Colon (tissue), 2 donors: ENCODE data around the gene RAB11FIP3.
"Not testable (repeated sequence)": the region's sequence is repeated elsewhere in the genome, so short reads cannot be mapped to it uniquely, and the experiment has no call there.

ENCODE experiments used
- FAIRE-seq: peaks from 2 replicates; lab custom pipeline; 2012; peaks lifted over from hg19 to GRCh38; lab: Jason Lieb, UNC
- donor health status: control.
- donor health status: control.

The RAB11FIP3 gene, protein sequence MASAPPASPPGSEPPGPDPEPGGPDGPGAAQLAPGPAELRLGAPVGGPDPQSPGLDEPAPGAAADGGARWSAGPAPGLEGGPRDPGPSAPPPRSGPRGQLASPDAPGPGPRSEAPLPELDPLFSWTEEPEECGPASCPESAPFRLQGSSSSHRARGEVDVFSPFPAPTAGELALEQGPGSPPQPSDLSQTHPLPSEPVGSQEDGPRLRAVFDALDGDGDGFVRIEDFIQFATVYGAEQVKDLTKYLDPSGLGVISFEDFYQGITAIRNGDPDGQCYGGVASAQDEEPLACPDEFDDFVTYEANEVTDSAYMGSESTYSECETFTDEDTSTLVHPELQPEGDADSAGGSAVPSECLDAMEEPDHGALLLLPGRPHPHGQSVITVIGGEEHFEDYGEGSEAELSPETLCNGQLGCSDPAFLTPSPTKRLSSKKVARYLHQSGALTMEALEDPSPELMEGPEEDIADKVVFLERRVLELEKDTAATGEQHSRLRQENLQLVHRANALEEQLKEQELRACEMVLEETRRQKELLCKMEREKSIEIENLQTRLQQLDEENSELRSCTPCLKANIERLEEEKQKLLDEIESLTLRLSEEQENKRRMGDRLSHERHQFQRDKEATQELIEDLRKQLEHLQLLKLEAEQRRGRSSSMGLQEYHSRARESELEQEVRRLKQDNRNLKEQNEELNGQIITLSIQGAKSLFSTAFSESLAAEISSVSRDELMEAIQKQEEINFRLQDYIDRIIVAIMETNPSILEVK

DNA sequence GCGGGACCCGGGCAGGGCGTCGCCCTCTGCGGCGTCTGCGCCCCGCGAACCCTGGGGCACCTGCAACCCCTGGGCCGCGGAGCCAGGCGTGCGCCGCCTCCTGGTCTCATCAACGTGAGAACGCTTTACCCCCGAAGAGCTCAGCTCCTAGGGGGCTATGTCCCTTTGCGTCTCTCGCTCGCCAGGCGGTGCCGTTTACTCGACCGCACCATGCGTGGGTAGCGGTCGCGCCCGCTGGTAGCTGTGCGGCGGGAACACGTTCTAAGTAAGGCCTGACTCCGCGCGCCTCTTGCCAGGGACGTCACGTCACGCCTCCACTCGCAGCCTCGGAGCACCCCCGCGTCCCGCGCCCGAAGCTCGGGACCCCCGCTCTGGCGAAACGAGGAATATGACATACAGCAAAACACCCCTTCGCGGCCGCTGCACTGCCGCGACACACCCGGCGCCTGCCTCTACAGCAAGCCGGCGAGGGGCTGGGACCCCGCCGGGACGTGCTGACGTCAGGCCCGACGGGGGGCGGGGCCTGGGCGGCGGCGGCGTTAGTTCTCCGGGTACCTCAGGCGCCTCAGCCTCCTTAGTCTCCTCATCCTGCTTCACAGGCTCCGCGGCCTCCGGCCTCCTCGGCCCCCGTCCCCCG lies at the start of gene RAB11FIP3:
Gene RAB11FIP3, plus strand, starts transcription at position 568 of the 637 bp plus-strand sequence. CDS start 358 bp downstream, outside the sequence.
- no peak for FAIRE-seq

GRCh38 chr16:375927-376816 lies 49.3 kb upstream of the RAB11FIP3 start:
- no peak for FAIRE-seq

GRCh38 chr16:376817-377418 lies 48.5 kb upstream of the RAB11FIP3 start:
- no peak for FAIRE-seq

DNA sequence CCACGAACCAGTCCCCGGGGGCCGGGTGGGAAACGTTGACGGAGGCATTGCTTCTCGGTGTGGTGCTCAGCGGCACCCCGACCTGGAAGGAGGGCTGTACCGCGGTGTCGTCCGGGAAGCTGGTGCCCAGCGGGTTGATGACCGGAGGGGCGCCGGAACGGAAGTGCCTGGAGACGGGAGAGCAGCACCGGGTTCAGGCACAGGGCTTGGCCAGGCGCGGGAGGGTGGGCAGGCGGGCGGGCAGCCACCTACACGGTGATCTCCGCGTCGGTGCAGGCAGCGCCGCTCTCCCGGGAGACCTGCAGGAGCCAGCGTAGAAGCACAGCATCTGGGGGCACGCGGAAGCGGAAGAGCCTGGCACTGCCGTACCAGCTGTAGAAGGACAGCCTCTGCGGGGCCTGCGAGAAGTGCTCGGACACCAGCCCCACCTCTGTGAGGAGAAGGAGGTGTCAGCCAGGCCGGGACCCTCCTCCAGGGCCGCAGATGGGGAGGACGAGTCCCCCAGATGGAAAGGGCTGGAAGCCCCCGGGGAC lies 48.0 kb upstream of the RAB11FIP3 start:
- FAIRE-seq, result no peak

- not testable (repeated sequence) for FAIRE-seq
Measured at GRCh38 chr16:378113-378820, 47.2 kb upstream of the RAB11FIP3 start.

DNA sequence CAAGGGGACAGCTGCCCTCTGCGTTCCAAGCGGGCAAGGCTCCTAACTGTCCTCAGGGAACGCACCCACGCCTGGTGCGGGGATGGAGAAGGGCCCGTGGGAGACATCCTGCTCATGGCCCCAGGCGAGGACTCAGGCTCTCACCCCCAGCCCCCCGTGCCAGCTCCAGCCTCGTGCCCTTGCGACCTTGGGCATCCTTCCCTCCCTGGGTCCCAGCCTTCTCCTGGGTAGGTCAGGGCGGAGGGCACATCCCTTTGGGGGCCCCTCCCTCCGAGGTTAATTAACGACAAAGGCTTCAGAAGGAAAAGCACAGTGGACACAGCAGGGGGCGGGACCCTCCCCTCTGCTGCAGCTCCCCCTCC lies 46.6 kb upstream of the RAB11FIP3 start:
- FAIRE-seq, result no peak

DNA sequence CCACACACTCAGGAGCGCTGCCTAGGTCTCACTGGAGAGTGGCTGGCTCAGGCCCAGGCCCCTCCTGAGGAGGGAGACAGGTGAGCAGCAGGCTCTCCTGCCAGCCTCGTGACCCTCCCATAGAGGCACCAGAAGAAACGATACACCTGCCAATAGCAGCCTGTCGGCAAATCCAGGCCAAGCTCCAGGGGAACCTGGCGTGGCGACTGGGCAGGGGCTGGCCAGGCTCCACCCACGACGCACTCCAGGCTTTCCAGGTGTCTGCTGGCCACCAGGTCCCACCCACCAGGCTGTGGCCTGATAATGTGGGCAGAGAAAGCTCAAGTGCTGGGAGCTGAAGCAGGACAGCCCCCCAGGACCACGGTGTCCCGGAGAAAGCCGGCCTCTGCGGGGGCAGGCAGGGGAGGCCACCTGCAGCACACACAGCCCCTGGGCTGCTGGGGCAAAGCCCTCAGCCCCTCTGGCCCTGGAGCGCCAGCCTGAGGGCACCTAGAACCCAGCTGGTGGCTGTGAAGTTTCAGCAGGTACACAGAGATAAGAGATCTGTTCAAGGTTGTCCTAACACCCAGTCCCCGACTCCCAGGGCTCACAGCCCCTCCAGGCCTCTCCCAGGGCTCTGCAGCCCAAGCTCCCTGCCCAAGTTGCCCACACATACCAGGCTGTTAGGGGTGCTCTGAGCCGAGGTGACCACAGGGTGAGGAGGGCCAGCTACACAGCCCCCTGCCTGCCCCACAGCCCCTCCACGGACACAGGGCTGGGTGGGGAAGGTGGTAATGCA lies 46.1 kb upstream of the RAB11FIP3 start:
- no peak for FAIRE-seq

DNA sequence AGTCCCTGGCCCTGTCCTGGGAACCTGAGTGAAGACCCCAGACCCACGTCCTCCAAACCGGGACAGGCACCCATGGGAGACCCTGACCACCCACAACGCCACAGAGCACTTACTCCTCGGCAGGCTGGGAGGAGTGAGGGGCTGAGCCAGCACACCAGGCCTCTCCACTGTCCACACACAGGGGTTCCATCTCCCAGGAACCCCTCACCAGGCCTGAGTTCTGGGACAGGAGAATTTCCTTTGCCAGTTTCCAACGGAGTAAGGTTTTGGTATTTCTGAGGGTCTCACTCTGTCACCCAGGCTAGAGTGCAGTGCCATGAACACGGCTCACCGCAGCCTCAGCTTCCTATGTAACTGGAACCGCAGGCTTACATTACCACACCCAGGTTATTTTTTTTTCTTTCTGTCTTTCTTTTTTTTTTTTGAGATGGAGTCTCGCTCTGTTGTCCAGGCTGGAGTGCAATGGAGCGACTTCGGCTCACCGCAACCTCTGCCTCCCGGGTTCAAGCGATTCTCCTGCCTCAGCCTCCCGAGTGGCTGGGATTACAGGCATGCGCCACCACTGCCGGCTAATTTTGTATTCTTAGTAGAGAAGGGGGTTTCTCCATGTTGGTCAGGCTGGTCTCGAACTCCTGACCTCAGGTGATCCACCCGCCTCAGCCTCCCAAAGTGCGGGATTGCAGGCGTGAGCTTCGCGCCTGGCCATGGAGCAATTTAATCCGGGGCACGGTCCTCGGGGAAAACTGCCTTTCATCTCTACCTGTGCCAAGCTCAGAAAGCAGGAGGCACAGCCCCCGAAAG lies 45.3 kb upstream of the RAB11FIP3 start:
- no peak for FAIRE-seq

GRCh38 chr16:380762-381011 lies 44.8 kb upstream of the RAB11FIP3 start:
- FAIRE-seq, result no peak

GRCh38 chr16:381012-381788 lies 44.2 kb upstream of the RAB11FIP3 start:
- FAIRE-seq, result no peak

DNA sequence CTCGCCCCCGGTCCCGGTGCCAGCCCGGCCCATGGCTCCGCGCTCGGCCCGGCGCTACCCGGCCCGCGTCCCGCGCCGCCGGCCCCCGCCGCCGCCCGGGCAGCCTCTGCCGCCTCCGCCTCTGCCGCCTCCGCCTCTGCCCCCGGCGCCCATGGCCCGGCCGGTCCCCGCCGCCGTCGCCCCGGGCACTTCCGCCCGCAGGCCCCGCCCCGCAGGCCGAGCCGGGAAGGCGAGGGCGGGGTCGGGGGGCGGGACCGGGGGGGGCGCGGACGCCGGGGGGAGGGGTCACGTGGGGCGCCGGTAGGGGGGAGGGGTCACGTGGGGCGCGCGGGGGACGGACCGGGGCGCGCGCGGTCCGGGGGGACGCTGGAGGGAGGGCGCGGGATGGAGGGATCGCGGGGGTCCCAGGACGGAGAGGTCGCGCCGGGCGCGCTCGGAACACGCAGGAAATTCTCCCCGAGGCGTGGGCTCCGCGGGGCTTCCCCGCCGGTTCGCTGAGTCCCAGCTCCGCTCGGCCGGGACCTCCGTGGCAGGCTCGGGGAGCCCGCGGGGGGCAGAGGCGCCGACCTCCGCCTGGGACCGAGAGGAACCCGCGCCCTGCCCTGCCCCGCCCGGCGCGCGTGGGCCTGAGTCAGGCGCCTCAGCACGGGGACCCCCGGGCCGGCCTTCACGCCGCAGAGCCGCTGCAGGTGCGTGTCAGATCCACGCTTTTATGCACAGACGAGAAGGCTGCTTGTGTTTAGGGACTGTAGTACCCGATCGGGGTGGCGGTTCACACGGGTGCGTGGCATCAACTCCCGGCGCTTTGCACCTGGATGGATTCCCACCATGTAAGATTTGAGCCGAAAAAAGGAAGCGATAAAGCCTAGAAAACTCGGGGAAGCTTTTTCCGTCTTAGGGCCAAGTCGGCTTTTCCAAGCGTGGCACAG lies 43.4 kb upstream of the RAB11FIP3 start, which contains the start of gene PGAP6:
Gene PGAP6, minus strand, starts transcription at position 190 of the 929 bp plus-strand sequence. Its CDS starts 157 bp downstream, at position 33.
- FAIRE-seq, result no peak

DNA sequence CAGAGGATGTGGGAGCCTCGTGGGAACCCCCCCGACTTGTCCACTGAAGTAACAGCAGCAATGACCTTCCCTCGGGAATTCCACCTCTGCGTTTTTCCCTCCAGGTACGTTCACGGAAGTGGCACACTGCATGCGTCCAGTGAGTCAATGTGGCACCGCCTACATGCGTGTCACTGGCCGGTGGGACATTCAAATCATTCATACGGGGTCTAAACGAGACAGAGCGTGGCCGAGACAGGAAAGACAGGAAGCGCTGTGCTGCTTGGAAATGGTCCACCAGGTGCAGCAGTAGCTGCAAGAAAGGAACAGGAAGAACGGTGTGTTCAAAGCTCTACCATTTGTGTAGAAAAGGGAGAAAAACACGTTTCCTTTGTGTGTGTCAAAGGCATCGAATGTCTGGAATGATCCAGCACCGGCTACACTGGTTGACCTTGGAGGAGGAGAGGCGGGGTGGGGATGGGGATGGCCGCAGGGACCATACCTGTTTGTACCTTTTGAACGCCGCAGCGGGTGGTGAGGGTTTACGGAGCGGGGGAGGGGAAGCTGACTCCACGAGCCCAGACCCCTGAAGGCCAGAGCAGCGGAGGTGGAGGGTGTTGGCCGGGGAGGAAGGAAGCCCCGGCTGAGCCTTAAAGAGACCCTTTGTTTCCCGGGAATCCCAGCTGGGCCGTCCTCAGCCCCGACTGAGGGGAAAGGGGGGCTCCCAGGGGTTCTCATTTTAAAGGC lies 42.0 kb upstream of the RAB11FIP3 start:
- no peak for FAIRE-seq

GRCh38 chr16:386641-387156 lies 38.8 kb upstream of the RAB11FIP3 start:
- FAIRE-seq, result no peak

DNA sequence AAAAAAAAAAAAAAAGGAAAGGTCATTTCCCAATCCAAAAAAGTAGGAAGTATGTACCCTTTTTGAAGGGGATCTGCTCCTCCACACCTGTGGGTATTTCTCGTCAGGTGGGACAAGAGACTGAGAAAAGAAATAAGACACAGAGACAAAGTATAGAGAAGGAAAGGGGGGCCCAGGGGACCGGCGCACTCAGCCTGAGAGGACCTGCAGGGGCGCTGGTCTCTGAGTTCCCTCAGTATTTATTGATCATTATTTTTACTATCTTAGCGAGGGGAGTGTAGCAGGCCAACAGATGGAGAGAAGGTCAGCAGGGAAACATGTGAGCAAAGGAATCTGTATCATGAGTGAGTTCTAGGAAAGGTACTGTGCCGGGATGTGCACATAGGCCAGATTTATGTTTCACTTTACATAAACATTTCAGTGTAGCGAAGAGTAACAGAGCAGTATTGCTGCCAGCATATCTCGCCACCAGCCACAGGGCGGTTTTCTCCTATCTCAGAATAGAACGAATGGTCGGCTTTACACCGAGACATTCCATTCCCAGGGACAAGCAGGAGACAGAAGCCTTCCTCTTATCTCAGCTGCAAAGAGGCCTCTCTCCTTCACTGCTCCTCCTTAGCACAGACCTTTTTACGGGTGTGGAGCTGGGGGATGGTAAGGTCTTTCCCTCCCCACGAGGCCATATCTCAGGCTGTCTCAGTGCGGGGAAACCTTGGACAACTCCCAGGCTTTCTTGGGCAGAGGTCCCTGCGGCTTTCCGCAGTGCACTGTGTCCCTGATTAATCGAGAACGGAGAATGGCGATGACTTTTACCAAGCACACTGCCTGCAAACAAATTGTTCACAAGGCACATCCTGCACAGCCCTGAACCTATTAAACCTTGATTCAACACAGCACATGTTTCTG lies 37.4 kb upstream of the RAB11FIP3 start:
- FAIRE-seq, result not testable (repeated sequence)

DNA sequence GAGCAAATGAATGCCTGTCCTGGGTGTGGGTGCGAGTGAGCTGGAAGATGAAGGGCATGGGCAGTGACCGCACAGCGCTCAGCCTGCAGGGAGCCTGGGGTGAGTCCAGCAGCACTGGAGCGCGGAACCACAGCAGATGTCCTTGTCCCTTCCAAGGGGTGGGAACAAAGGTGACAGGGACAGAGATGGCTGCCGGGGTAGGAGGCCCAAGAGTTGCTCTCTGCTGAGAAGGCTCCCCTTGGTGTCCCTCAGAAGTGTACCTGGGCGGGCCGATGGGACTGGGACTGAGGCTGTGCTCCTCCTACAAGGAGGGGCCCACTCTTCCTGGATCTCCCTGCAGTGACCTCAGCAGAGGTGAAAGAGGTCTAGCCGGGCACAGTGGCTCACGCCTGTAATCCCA lies 36.1 kb upstream of the RAB11FIP3 start:
- FAIRE-seq, result no peak
